Activated CD8-positive, alpha-beta T cell treated with anti-CD3 and anti-CD28 coated beads for 36 hours (primary cell): ENCODE measurements around the gene SEL1L3. TPM values are rescaled to one million over a fixed set of nuclear protein-coding genes. Genes with fewer than 3 reads are reported as not detected.

Source experiments
- ATAC-seq: fragments of 200-7000 bp; cut with Tn5 transposase; one replicate; pipeline ENCODE4 v1.10.0; 2021; ENCODE audit warnings: mild to moderate bottlenecking, moderate library complexity
- CTCF ChIA-PET: fragments of 350-600 bp; sonication (Branson Sonifier 250); formaldehyde crosslinking; loops from one replicate; lab custom pipeline; 2021; ENCODE audit warnings: antibody characterized with exemption; lab: Charles Lee
- POLR2A ChIA-PET: fragments of 350-600 bp; sonication (Branson Sonifier 250); formaldehyde crosslinking; loops from one replicate; lab custom pipeline; 2021; ENCODE audit warnings: antibody characterized with exemption; lab: Charles Lee
- DNase-seq: peaks from one replicate; pipeline ENCODE4 v3.0.0-alpha.2; 2020
- H3K27ac Mint-ChIP-seq: one replicate; pipeline ENCODE4 v1.8.0; 2021; ENCODE audit warnings: mild to moderate bottlenecking, mixed read lengths
- H3K27me3 Mint-ChIP-seq: one replicate; pipeline ENCODE4 v1.8.0; 2021; ENCODE audit warnings: mixed read lengths
- H3K36me3 Mint-ChIP-seq: one replicate; pipeline ENCODE4 v1.8.0; 2021; ENCODE audit warnings: low read depth, mixed read lengths
- H3K4me1 Mint-ChIP-seq: one replicate; pipeline ENCODE4 v1.8.0; 2021; ENCODE audit warnings: low read depth, mixed read lengths
- H3K4me3 Mint-ChIP-seq: one replicate; pipeline ENCODE4 v1.8.0; 2021; ENCODE audit warnings: mild to moderate bottlenecking, moderate library complexity, mixed read lengths
- H3K9me3 Mint-ChIP-seq: one replicate; pipeline ENCODE4 v1.8.0; 2021; ENCODE audit warnings: mixed read lengths
- CTCF ChIP-seq: fragments of 200-600 bp; IDR thresholded peaks from one replicate; pipeline ENCODE4 v1.8.0; 2022; ENCODE audit warnings: antibody characterized with exemption, mild to moderate bottlenecking
- intact Hi-C: fragments of 100-400 bp; cut with micrococcal nuclease; formaldehyde crosslinking; loops from one replicate; pipeline ENCODE4 v1.10.0; 2022
- total RNA-seq, 2 experiments: library from RNA; stranded (reverse); gene quantifications; one replicate each; pipeline ENCODE4 v1.2.3, GENCODE V29; 2021

SEL1L3 gene
- total RNA-seq, 2 experiments from 2014 or later = 34.8 to 36.9 TPM

DNA sequence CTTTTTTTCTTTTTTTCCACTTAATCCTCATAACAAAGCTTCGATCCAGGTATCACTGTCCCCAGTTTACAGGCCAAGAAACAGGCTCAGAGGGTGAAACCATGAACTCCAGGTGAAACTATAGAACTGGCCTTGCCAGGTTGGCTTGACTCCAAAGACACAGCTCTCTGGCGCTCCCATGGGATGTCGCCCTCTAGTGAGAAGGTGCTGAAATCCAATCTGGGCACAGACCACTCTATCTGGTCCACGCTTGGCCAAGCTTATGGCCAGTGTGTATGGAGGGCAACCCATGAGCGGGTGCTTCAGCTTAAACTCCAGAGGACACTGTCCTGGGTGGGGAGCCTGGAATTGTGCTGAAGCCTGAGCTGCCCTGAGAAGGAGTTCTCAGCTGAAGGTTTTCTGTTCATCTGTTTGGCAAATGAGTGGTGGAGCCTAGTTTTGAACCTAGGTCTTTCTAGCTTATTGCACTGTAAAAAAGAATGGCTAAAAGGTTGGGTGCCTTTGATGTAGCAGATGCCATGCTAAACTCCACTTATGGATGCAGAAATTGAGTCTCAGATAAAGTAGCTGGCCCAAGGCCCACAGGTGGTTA, 70.5 kb downstream of the SEL1L3 start:
- intact Hi-C loops = no loop called here
- H3K27me3 Mint-ChIP-seq = no peaks in the 10 kb centered on the region
- H3K9me3 Mint-ChIP-seq = no peaks in the 10 kb centered on the region
- ChIA-PET CTCF (no interaction called here), POLR2A (no interaction called here)
- ATAC-seq (peak; percentile 30), DNase-seq (peak; percentile 20)
- no peak overlapping the region for H3K27ac Mint-ChIP-seq
- peak; percentile 25 for TF ChIP-seq CTCF
- no peak overlapping the region for H3K4me3 Mint-ChIP-seq
- H3K36me3 Mint-ChIP-seq = peaks cover 54% of the 10 kb centered on the region
- H3K4me1 Mint-ChIP-seq = no peaks in the 10 kb centered on the region

DNA sequence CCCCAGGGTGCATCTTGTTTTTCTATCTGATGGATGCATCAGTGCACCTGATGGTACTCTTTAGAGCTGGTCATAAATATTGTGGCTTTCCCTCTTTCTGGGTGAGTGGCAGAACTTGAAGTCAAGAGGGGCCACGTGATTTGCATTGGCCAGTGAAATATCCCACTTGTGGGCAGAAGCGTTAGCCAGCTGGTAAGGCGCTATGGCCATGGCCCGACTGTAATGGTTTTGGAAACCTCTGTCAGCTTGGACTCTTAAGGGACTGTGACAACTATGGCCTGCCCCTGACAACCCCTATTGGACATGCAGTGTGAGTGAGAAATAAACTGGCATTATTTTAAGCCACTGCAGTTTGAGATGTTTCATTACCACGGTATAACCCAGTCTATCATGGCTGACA, 72.8 kb downstream of the SEL1L3 start:
- no peak for DNase-seq
- H3K9me3 Mint-ChIP-seq = no peaks in the 10 kb centered on the region
- no peak overlapping the region for H3K27ac Mint-ChIP-seq
- no peak for ATAC-seq
- peaks cover 47% of the 10 kb centered on the region for H3K36me3 Mint-ChIP-seq
- H3K27me3 Mint-ChIP-seq = no peaks in the 10 kb centered on the region
- POLR2A ChIA-PET = interaction anchor here (0.7 kb wide), 1 partner anchor 797 kb away, joined by 3 read pairs; no protein-coding TSS in a partner anchor
- intact Hi-C loops = no loop called here
- H3K4me3 Mint-ChIP-seq = no peak overlapping the region
- CTCF ChIA-PET = interaction anchor here (1.1 kb wide), 1 partner anchor 91 kb away, joined by 3 read pairs; no protein-coding TSS in a partner anchor
- no peak for TF ChIP-seq CTCF
- H3K4me1 Mint-ChIP-seq = no peaks in the 10 kb centered on the region

- Mint-ChIP-seq H3K36me3 (peaks cover 51% of the 10 kb centered on the region), H3K27me3 (no peaks in the 10 kb centered on the region), H3K9me3 (no peaks in the 10 kb centered on the region), H3K4me3 (no peak overlapping the region), H3K27ac (no peak overlapping the region), H3K4me1 (peaks cover 11% of the 10 kb centered on the region)
- no peak for DNase-seq
- CTCF ChIA-PET = interaction anchor here (1.1 kb wide), 1 partner anchor 90 kb away, joined by 3 read pairs; no protein-coding TSS in a partner anchor
- TF ChIP-seq CTCF = no peak
- POLR2A ChIA-PET = no interaction called here
- intact Hi-C loops = loop anchor here (10.0 kb wide), 1 partner anchor 344 kb away; no protein-coding TSS in a partner anchor
- ATAC-seq = no peak
Observed at GRCh38 chr4:25788703-25789238, 74.0 kb downstream of the SEL1L3 start.

- Mint-ChIP-seq H3K27me3 (no peaks in the 10 kb centered on the region), H3K4me3 (no peak overlapping the region), H3K9me3 (no peaks in the 10 kb centered on the region), H3K4me1 (peaks cover 11% of the 10 kb centered on the region), H3K27ac (no peak overlapping the region), H3K36me3 (peaks cover 51% of the 10 kb centered on the region)
- intact Hi-C loops = loop anchor here (10.0 kb wide), 1 partner anchor 342 kb away; no protein-coding TSS in a partner anchor
- ATAC-seq (no peak), DNase-seq (no peak)
- POLR2A ChIA-PET = no interaction called here
- TF ChIP-seq CTCF = no peak
- CTCF ChIA-PET = no interaction called here
Observed at GRCh38 chr4:25786497-25787065, 76.2 kb downstream of the SEL1L3 start.

DNA sequence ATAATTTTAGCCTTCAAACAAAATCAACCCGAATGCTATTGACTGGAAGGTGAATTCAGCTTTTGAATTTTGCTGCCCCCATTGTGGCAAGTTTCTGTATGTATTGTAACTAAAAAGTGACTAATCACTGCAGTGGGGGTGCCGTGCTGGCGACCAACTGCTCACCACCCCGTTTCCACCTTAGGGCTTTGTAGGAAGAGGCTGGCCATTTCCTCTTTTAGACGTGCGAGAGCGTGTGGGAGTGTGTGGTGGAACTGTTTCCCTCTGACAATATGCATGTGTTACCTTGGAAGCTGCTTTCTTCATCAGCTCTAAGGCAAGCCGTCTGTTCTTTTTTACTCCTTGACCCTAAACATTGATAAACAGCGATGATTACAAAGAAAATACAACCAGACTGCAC, 78.8 kb downstream of the SEL1L3 start:
- intact Hi-C loops = loop anchor here (10.0 kb wide), 1 partner anchor 339 kb away; no protein-coding TSS in a partner anchor
- no peak for TF ChIP-seq CTCF
- peaks cover 62% of the 10 kb centered on the region for H3K36me3 Mint-ChIP-seq
- no peaks in the 10 kb centered on the region for H3K9me3 Mint-ChIP-seq
- peak; percentile 70 for DNase-seq
- POLR2A ChIA-PET = interaction anchor here (1.0 to 1.4 kb wide), 2 partner anchors 18 to 21 kb away, joined by 3 to 4 read pairs; no protein-coding TSS in a partner anchor
- H3K4me1 Mint-ChIP-seq = peaks cover 11% of the 10 kb centered on the region
- peak; percentile 79 for ATAC-seq
- no peaks in the 10 kb centered on the region for H3K27me3 Mint-ChIP-seq
- peak overlapping the region; percentile 51 for H3K27ac Mint-ChIP-seq
- CTCF ChIA-PET = interaction anchor here (0.8 to 1.8 kb wide), 4 partner anchors 12 to 344 kb away, joined by 3 to 5 read pairs (median 4); no protein-coding TSS in a partner anchor
- no peak overlapping the region for H3K4me3 Mint-ChIP-seq
